Smooth muscle cell (in vitro differentiated cells): Measurements from ENCODE around the gene NALCN. TPM values are rescaled to one million over a fixed set of nuclear protein-coding genes. Genes with fewer than 3 reads are reported as not detected.

ENCODE experiments used
- DNase-seq: peaks from one replicate; lab custom pipeline; 2025; ENCODE audit not compliant: unreplicated experiment; lab: John Stamatoyannopoulos, UW
- H2AFZ ChIP-seq: fragments of 200-600 bp; sonication (generic); 2 replicates; pipeline ENCODE4 v1.6.0; 2016; ENCODE audit warnings: antibody characterized with exemption, low read depth, mild to moderate bottlenecking
- H3F3A ChIP-seq: fragments of 200-600 bp; sonication (generic); 2 replicates; pipeline ENCODE4 v1.6.0; 2017; ENCODE audit warnings: antibody characterized with exemption, low read depth
- H3K27ac ChIP-seq: fragments of 200-600 bp; sonication (generic); 2 replicates; pipeline ENCODE4 v1.5.1; 2016; ENCODE audit warnings: low read depth, mild to moderate bottlenecking
- H3K27me3 ChIP-seq: fragments of 200-600 bp; sonication (generic); 2 replicates; pipeline ENCODE4 v1.6.1; 2016; ENCODE audit warnings: low read depth, mild to moderate bottlenecking
- H3K36me3 ChIP-seq: fragments of 200-600 bp; sonication (generic); 2 replicates; pipeline ENCODE4 v1.5.1; 2016; ENCODE audit warnings: low read depth
- H3K4me1 ChIP-seq: fragments of 200-600 bp; sonication (generic); 2 replicates; pipeline ENCODE4 v1.5.1; 2016; ENCODE audit warnings: low read depth
- H3K4me2 ChIP-seq: fragments of 200-600 bp; sonication (generic); 2 replicates; pipeline ENCODE4 v1.6.0; 2016; ENCODE audit warnings: mild to moderate bottlenecking
- H3K4me3 ChIP-seq: fragments of 200-600 bp; sonication (generic); 2 replicates; pipeline ENCODE4 v1.5.1; 2016; ENCODE audit warnings: mild to moderate bottlenecking
- H3K79me2 ChIP-seq: fragments of 200-600 bp; sonication (generic); 2 replicates; pipeline ENCODE4 v1.6.0; 2016; ENCODE audit warnings: low read depth, mild to moderate bottlenecking
- H3K9ac ChIP-seq: fragments of 200-600 bp; sonication (generic); 2 replicates; pipeline ENCODE4 v1.6.0; 2016; ENCODE audit warnings: low read depth
- H3K9me3 ChIP-seq: fragments of 200-600 bp; sonication (generic); replicated peaks from 2 replicates; pipeline ENCODE4 v1.5.1; 2016; ENCODE audit warnings: low read depth
- H4K20me1 ChIP-seq: fragments of 200-600 bp; sonication (generic); 2 replicates; pipeline ENCODE4 v1.6.0; 2016; ENCODE audit warnings: low read depth
- CTCF ChIP-seq: fragments of 200-600 bp; sonication (generic); IDR thresholded peaks from 2 replicates; pipeline ENCODE4 v1.5.1; 2017; ENCODE audit warnings: borderline replicate concordance, mild to moderate bottlenecking, antibody characterized with exemption; ENCODE audit not compliant: insufficient read depth, poor library complexity, severe bottlenecking
- WGBS: methylation state at CpG from one replicate; pipeline ENCODE4 v1.1.7; 2016; ENCODE audit warnings: low lambda C conversion rate; 5-methylcytosine and 5-hydroxymethylcytosine counted together
- polyA plus RNA-seq: library from polyadenylated mRNA; unstranded; fragments of >200 nt; fragmentation: Nextera tagmentation; extraction: Ambion mirVana; gene quantifications from 2 replicates; pipeline ENCODE4 v1.2.1, GENCODE V29; 2016
- total RNA-seq: library from RNA; depleted of rRNA; stranded (reverse); fragments of >200 nt; gene quantifications from 2 replicates; pipeline ENCODE4 v1.2.3, GENCODE V29; 2014

The NALCN gene
- total and polyA plus RNA-seq, 2 experiments from 2014 or later = 4.1 to 6.0 TPM

- peak overlapping the region; percentile 99 for H3K4me2 ChIP-seq
- H3K9ac ChIP-seq = no peak overlapping the region
- TF ChIP-seq CTCF = no peak
Observed at GRCh38 chr13:101417501-101417900, 1.2 kb upstream of the NALCN start.

GRCh38 chr13:101417043-101417406, 717 bp upstream of the NALCN start:
- Histone ChIP-seq H3K9me3 (no peaks in the 10 kb centered on the region), H3K27ac (no peak overlapping the region), H3K36me3 (no peaks in the 10 kb centered on the region), H3K4me2 (peak overlapping the region; percentile 99), H3K9ac (peak overlapping the region; percentile 70), H3K79me2 (no peaks in the 10 kb centered on the region), H3K27me3 (peaks cover 27% of the 10 kb centered on the region), H3K4me1 (no peaks in the 10 kb centered on the region), H3K4me3 (peak overlapping the region; percentile 82), H4K20me1 (no peaks in the 10 kb centered on the region), H3F3A (no peaks in the 10 kb centered on the region), H2AFZ (peak overlapping the region; percentile 100)
- 19% methylated on average over 3 of the region's 3 CpGs for WGBS
- no peak for DNase-seq
- no peak for TF ChIP-seq CTCF

More at GRCh38 chr13:101417501-101417900, 1.2 kb upstream of the NALCN start:
- WGBS = 95% methylated on average over 5 of the region's 5 CpGs
- Histone ChIP-seq H3K36me3 (no peaks in the 10 kb centered on the region), H3K4me3 (no peak overlapping the region), H4K20me1 (no peaks in the 10 kb centered on the region), H3K27me3 (peaks cover 27% of the 10 kb centered on the region), H3K4me1 (no peaks in the 10 kb centered on the region), H3K27ac (no peak overlapping the region), H3K9me3 (no peaks in the 10 kb centered on the region), H3K79me2 (no peaks in the 10 kb centered on the region), H2AFZ (no peak overlapping the region), H3F3A (no peaks in the 10 kb centered on the region)
- no peak for DNase-seq

- no peak overlapping the region for H3K9ac ChIP-seq
- H2AFZ ChIP-seq = no peak overlapping the region
Observed at GRCh38 chr13:101415358-101416174, 742 bp downstream of the NALCN start.

More at GRCh38 chr13:101415358-101416174, 742 bp downstream of the NALCN start:
- H3K4me3 ChIP-seq = peak overlapping the region; percentile 82
- no peak for DNase-seq
- H3F3A ChIP-seq = no peaks in the 10 kb centered on the region
- no peaks in the 10 kb centered on the region for H3K4me1 ChIP-seq
- TF ChIP-seq CTCF = no peak
- H3K79me2 ChIP-seq = no peaks in the 10 kb centered on the region
- H3K4me2 ChIP-seq = peak overlapping the region; percentile 99
- H3K27me3 ChIP-seq = peaks cover 27% of the 10 kb centered on the region
- no peaks in the 10 kb centered on the region for H3K9me3 ChIP-seq
- WGBS = 22% methylated on average over 31 of the region's 43 CpGs
- H3K27ac ChIP-seq = no peak overlapping the region
- H4K20me1 ChIP-seq = no peaks in the 10 kb centered on the region
- no peaks in the 10 kb centered on the region for H3K36me3 ChIP-seq
